Keratinocyte (primary cell): ENCODE measurements around the gene NEK10.

Source experiments
- CTCF ChIP-seq, 3 experiments: IDR thresholded peaks in 1 of 3; conservative IDR thresholded peaks in 1 of 3; optimal IDR thresholded peaks in 1 of 3; 2 replicates in 2 of 3; 3 replicates in 1 of 3; pipeline versions ENCODE3 to v1.5.1; 2011; ENCODE audit warnings: low read length in 3 of 3, mild to moderate bottlenecking in 3 of 3, moderate library complexity in 2 of 3, control low read depth in 1 of 3, inconsistent platforms in 1 of 3; ENCODE audit not compliant: insufficient read depth in 2 of 3; ENCODE audit errors: extremely low read depth in 1 of 3
- EZH2 ChIP-seq: IDR thresholded peaks from one replicate; pipeline ENCODE4 v1.6.1; 2012; ENCODE audit warnings: inconsistent platforms, mild to moderate bottlenecking, low read length, moderate library complexity

DNA sequence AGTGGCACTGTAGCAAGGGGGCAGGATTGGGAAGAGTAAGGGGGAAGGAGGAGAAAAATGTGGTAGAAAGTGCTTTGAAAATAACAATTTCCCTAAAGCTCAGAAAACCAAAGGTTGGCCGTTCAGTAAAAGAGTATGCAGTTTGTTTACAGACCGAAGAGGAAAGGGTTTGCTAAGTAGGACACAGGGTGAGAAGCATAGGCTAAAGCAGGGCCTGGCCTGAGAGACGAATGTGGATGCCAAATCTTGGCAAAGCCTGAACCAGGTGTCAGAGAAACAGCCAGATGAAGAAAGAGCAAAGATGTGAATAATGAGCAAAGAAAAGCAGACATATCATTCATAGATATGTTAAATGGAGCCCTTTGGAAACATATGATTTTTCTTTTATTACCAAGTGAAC is 17.1 kb downstream of the NEK10 start:
- TF ChIP-seq CTCF (optimal IDR thresholded peaks at IDR 0.05 in 1 of 3, IDR thresholded peaks at IDR 0.05 in 1 of 3, conservative IDR thresholded peaks at IDR 0.05 in 1 of 3; ENCODE audit: extremely low read depth in 1 of 3, insufficient read depth in 2 of 3, low read length in 3 of 3), result no peak
- TF ChIP-seq EZH2, result no peak
